Fibroblast of skin of left biceps (primary cell): ENCODE measurements around the gene HEXA.

ENCODE experiments used
- DNase-seq, 2 experiments: peaks; one replicate each; pipeline ENCODE4 v3.0.0-alpha.2; 2013; ENCODE audit warnings: low read depth in 2 of 2

The HEXA gene

DNA sequence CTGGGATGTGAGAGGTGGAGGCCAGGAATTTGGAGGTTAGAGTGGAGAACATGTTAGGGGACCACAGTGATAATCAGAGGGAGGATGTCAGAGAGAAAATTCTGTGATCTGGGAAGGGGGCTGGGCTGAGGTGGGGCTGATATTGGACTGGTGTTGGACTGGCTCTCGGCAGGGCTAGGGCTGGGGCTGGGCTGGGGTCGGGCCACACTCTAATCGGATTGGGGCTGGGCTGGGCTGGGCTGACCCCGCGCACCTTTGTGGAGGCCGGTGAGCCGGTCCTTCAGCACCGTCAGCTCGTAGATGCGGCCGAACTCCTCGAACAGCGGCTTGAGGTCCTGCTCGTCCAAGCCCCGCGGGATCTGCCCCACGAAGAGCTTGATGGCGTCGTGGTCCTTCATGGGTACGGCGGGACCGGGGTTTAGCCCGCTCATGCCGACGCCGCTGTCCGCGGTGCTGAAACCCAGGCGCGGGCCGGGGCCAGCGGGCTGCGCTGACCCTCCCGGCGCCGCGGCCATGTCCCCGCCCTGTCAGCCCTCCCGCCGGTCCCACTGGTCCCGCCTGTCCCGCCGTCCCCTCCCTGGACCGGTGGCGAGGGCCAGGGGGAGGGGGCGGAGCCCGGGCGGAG lies 56.3 kb downstream of the HEXA start:
- no peak for DNase-seq

DNA sequence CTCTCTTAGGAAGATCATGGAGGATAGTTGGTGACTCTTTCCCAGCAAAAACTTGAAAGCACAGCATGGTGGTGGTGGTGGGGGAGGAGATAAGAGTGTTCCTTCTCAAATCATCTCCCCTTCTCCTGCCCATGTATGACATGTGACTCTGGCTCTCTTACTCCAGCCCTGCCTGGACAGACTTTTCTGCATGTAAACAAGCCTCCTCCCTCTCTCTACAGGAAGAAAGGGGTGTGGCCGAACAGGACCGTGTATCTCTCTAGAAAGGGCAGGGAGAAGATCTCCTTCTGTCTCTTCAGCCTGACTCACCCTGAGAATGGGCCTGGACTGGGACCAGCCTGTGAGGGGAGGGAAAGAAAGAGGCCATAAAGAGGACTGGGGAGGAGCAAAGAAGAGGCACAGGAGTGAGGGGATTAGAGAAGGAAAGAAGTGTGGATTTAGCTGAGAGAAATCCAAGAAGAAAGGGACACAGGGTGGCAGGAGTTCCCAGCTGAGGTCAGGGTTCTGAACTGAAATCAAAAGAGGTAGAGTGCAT lies 57.3 kb downstream of the HEXA start:
- no peak for DNase-seq

- DNase-seq, result no peak
These were observed 60.0 kb downstream of the HEXA start for GRCh38 chr15:72315706-72316370.

GRCh38 chr15:72313881-72314280 lies 61.9 kb downstream of the HEXA start:
- no peak for DNase-seq

DNA sequence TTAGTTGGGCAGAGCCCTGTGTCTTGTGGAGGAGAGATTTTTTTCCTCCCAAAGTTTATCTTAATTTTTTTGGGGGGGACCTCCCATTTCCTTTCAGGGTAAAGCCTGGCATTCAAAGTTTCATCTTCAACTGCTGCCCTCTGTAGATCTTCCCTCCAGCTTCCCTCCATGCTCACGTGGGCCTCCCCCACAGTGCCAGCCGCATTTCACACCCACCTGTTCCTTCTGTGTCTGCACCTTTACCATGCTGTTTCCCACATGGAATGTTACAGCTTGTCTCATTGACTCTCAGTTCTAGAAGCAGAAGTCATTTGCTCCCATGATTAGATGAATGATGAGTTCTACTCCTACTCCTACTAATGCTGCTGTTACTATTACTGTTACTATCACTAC lies 62.4 kb downstream of the HEXA start:
- no peak for DNase-seq

GRCh38 chr15:72312605-72313447 lies 63.0 kb downstream of the HEXA start:
- DNase-seq, result no peak

DNA sequence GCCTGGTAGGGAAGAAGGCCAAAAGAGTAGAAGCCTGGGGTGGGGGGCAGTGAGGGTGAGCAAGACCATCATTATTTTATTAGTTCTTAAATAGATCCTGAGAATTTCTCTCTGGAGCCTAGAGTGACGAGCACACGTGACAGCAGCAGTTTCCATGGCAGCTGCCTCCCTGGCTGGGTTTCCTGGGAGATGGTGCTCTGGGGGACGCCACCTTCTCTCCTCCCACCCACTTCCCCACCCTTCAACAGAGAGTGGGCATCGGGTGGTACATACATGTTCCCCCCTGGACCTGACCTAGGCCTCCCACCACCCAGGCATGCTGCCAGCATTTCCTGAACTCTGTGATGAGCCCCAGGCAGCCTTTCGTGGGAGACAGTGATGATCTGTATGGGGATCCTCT lies 68.8 kb downstream of the HEXA start:
- DNase-seq, result no peak

- DNase-seq, result no peak
These were observed 69.5 kb downstream of the HEXA start for GRCh38 chr15:72306211-72306785.

DNA sequence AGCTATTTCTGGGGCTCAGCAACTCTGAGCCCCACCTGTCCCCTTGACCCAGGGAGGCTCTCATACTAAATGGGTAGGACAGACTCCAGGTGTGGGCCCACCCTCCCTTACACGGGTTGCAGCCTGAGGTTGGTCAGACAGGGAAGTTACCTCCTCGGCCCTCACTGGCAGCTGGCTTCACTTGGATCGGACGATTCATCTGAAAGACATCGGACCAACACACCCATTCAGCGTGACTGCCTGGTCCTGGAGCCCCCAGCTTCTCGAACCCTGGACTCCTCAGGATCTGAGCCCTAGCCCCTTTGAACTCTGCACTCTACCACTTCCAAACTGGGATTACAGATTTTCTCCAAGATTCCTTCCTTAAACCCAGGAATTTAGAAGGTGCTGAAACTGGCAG lies 71.2 kb downstream of the HEXA start:
- DNase-seq, result no peak

GRCh38 chr15:72302955-72303354 lies 72.9 kb downstream of the HEXA start:
- DNase-seq, result no peak
